NCI-H510A (cell line): ENCODE data around the gene SRP54.
"Not testable (repeated sequence)": the region's sequence is repeated elsewhere in the genome, so short reads cannot be mapped to it uniquely, and the experiment has no call there.

Experiments used
- DNase-seq: peaks from one replicate; lab custom pipeline; 2025; lab: John Stamatoyannopoulos, UW

The SRP54 gene

GRCh38 chr14:35046751-35047536 lies 64.2 kb downstream of the SRP54 start:
- peak; percentile 42 for DNase-seq

- no peak for DNase-seq
Measured at GRCh38 chr14:35047976-35048513, 65.3 kb downstream of the SRP54 start.

GRCh38 chr14:35050652-35051051 lies 67.9 kb downstream of the SRP54 start:
- no peak for DNase-seq

GRCh38 chr14:35051796-35052195 lies 69.0 kb downstream of the SRP54 start:
- DNase-seq = no peak

- DNase-seq = no peak
Measured at GRCh38 chr14:35052637-35053036, 69.8 kb downstream of the SRP54 start.

GRCh38 chr14:35061113-35061791 lies 78.5 kb downstream of the SRP54 start:
- DNase-seq = not testable (repeated sequence)

- DNase-seq = not testable (repeated sequence)
Measured at GRCh38 chr14:35065731-35066130, 82.9 kb downstream of the SRP54 start.

- DNase-seq = no peak
Measured at GRCh38 chr14:35068238-35069012, 85.6 kb downstream of the SRP54 start.

GRCh38 chr14:35072226-35072625 lies 89.4 kb downstream of the SRP54 start:
- DNase-seq = no peak

- DNase-seq = no peak
Measured at GRCh38 chr14:35073486-35073885, 90.7 kb downstream of the SRP54 start.

- DNase-seq = no peak
Measured at GRCh38 chr14:35078082-35078481, 95.3 kb downstream of the SRP54 start.
